SJSA1 (cell line): ENCODE data around the gene NUDCD3. TPM values are rescaled to one million over a fixed set of nuclear protein-coding genes. Genes with fewer than 3 reads are reported as not detected.
A peak's percentile ranks its signal among the peaks of the same experiment; 100 is the strongest.

Experiments used
- DNase-seq, 2 experiments: peaks; one replicate each; pipeline ENCODE4 v3.0.0-alpha.2; 2015 to 2020; ENCODE audit warnings: low spot score in 2 of 2, low read depth in 1 of 2
- H3K27ac ChIP-seq: fragments of 250-450 bp; sonication (Bioruptor Pico); 2 replicates; pipeline ENCODE4 v1.5.1; 2020; ENCODE audit warnings: mild to moderate bottlenecking, moderate library complexity
- H3K27me3 ChIP-seq: fragments of 250-450 bp; sonication (Bioruptor Pico); replicated peaks from 2 replicates; pipeline ENCODE4 v1.5.1; 2020; ENCODE audit warnings: mild to moderate bottlenecking, moderate library complexity
- H3K36me3 ChIP-seq: fragments of 250-450 bp; sonication (Bioruptor Pico); 2 replicates; pipeline ENCODE4 v1.5.1; 2020; ENCODE audit warnings: mild to moderate bottlenecking
- H3K4me1 ChIP-seq: fragments of 250-450 bp; sonication (Bioruptor Pico); replicated peaks from 2 replicates; pipeline ENCODE4 v1.6.1; 2021; ENCODE audit warnings: mild to moderate bottlenecking
- H3K4me3 ChIP-seq: fragments of 250-450 bp; sonication (Bioruptor Pico); 2 replicates; pipeline ENCODE4 v1.5.1; 2020; ENCODE audit warnings: mild to moderate bottlenecking
- H3K9me3 ChIP-seq: fragments of 250-450 bp; sonication (Bioruptor Pico); replicated peaks from 2 replicates; pipeline ENCODE4 v1.5.1; 2020; ENCODE audit warnings: mild to moderate bottlenecking
- total RNA-seq: library from RNA; depleted of rRNA; stranded (reverse); fragments of >200 nt; shearing (Covaris generic); gene quantifications from 2 replicates; pipeline ENCODE4 v1.2.3, GENCODE V29; 2014; rRNA removed

Gene NUDCD3
- 34.4 and 56.5 TPM in 2 replicates for total RNA-seq

- Histone ChIP-seq H3K9me3 (no peaks in the 10 kb centered on the region), H3K27me3 (no peaks in the 10 kb centered on the region), H3K4me1 (peaks cover 10% of the 10 kb centered on the region), H3K27ac (peak within 1 kb of the TSS; percentile 98), H3K4me3 (peak within 1 kb of the TSS; percentile 71), H3K36me3 (peaks cover 14% of the 10 kb centered on the region; the same call in 1 of the 2 replicates)
- DNase-seq = peak; percentile 83 to 94
These were observed at the start of gene NUDCD3 for GRCh38 chr7:44490351-44491200. Gene NUDCD3, minus strand, starts transcription at chr7:44490658. Its CDS starts 58 bp downstream, at chr7:44490600.

GRCh38 chr7:44539669-44540506, 49.4 kb upstream of the NUDCD3 start:
- no peak for DNase-seq
- Histone ChIP-seq H3K9me3 (no peaks in the 10 kb centered on the region), H3K4me1 (no peaks in the 10 kb centered on the region), H3K36me3 (no peaks in the 10 kb centered on the region), H3K27ac (no peak overlapping the region), H3K27me3 (no peaks in the 10 kb centered on the region; the same call in 1 of the 2 replicates), H3K4me3 (no peak overlapping the region)

GRCh38 chr7:44538798-44539668, 48.6 kb upstream of the NUDCD3 start:
- no peak overlapping the region for H3K27ac ChIP-seq
- no peak overlapping the region for H3K4me3 ChIP-seq
- no peaks in the 10 kb centered on the region for H3K4me1 ChIP-seq
- H3K9me3 ChIP-seq = no peaks in the 10 kb centered on the region
- DNase-seq = no peak
- no peaks in the 10 kb centered on the region for H3K36me3 ChIP-seq
- H3K27me3 ChIP-seq = no peaks in the 10 kb centered on the region; the same call in 1 of the 2 replicates

DNA sequence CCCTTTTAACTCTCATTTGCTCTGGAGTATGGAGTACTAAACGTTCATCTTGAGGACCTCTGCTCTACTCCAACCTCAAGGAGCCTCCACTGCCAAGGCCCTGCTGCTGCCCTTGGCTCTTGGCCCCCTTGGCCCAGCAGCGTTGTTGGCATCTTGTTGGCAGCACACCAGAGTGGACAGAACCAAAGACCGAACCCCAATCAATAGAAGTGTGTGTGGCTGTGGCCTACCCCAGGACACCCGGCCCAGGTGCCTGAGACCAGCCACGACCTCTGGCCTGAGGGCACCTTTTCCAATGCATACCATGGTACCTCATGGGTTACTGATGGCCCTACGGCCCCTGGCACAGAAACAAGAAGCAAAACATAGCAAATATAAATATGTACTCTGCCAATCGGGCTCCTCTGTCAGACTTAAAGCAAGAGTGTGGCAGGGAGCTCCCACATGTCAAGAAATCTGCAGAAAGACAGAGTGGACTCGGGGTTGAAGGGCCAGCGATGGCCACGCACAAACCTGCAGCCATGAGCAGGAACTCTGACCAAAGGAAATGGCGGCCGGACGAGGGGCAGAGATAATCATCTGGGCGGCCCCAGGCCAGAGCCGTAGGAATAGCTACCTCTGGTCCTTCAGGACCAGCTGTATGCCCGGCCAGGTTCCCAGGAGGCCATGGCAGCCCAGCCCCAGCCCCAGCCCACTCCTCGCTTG, 47.8 kb upstream of the NUDCD3 start:
- Histone ChIP-seq H3K27ac (no peak overlapping the region), H3K27me3 (no peaks in the 10 kb centered on the region), H3K36me3 (no peaks in the 10 kb centered on the region), H3K4me1 (no peaks in the 10 kb centered on the region), H3K9me3 (no peaks in the 10 kb centered on the region), H3K4me3 (no peak overlapping the region)
- DNase-seq = no peak

DNA sequence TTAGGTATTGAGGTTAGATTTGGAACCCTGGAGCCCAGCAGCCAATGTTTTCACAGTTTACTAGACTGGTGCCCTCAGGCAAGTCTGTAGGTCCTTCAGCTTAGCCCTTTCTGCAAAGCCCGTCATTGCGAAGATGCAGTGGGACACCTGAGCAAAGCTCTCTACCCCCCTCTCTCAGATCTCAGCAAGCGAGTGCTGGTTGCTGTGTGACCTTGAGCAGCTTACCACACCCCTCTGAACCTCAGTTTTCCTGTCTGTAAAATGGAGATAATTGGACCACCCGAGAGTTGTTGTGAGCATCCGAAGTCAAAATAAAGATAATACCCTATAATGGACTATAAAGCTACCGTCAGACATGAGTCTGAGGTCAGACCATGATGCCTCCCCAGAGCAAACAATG, 47.0 kb upstream of the NUDCD3 start:
- no peak overlapping the region for H3K27ac ChIP-seq
- no peak overlapping the region for H3K4me3 ChIP-seq
- H3K9me3 ChIP-seq = no peaks in the 10 kb centered on the region
- H3K4me1 ChIP-seq = no peaks in the 10 kb centered on the region
- H3K36me3 ChIP-seq = no peaks in the 10 kb centered on the region
- no peak for DNase-seq
- no peaks in the 10 kb centered on the region for H3K27me3 ChIP-seq

GRCh38 chr7:44536090-44536489, 45.6 kb upstream of the NUDCD3 start:
- Histone ChIP-seq H3K9me3 (no peaks in the 10 kb centered on the region), H3K4me3 (no peak overlapping the region), H3K36me3 (no peaks in the 10 kb centered on the region), H3K27me3 (no peaks in the 10 kb centered on the region), H3K4me1 (no peaks in the 10 kb centered on the region), H3K27ac (no peak overlapping the region)
- DNase-seq = no peak

- Histone ChIP-seq H3K4me3 (no peak overlapping the region), H3K4me1 (no peaks in the 10 kb centered on the region), H3K27me3 (no peaks in the 10 kb centered on the region), H3K27ac (no peak overlapping the region), H3K9me3 (no peaks in the 10 kb centered on the region), H3K36me3 (no peaks in the 10 kb centered on the region)
- no peak for DNase-seq
These were observed 45.0 kb upstream of the NUDCD3 start for GRCh38 chr7:44535348-44536064.

DNA sequence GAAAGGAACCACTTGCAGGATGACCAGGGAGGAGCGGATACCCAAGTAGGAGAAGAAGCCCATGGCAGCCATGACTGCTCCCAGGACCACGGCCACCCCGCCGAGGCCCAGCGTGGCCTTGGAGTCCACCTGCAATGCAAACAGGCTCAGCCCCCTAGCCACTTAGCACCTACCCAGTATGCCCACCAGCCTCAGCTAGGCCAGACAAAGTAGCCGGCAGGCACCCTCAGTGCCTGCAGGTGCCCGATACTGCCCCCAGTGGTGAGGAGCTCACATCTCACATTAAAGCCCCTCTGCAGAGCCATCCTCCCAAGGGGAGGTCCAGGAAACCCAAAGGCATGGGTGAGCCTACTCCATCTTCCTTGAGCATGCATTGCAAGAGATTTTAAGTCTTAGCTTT, 44.0 kb upstream of the NUDCD3 start:
- Histone ChIP-seq H3K9me3 (no peaks in the 10 kb centered on the region), H3K4me3 (no peak overlapping the region), H3K27me3 (no peaks in the 10 kb centered on the region), H3K4me1 (no peaks in the 10 kb centered on the region), H3K27ac (no peak overlapping the region), H3K36me3 (no peaks in the 10 kb centered on the region)
- DNase-seq = peak in 1 of 2 experiments; percentile 27

- DNase-seq = no peak
- Histone ChIP-seq H3K36me3 (no peaks in the 10 kb centered on the region), H3K27me3 (no peaks in the 10 kb centered on the region), H3K4me3 (no peak overlapping the region), H3K4me1 (no peaks in the 10 kb centered on the region), H3K9me3 (no peaks in the 10 kb centered on the region), H3K27ac (no peak overlapping the region)
These were observed 43.6 kb upstream of the NUDCD3 start for GRCh38 chr7:44534087-44534486.

GRCh38 chr7:44533301-44534055, 43.0 kb upstream of the NUDCD3 start:
- DNase-seq = no peak
- Histone ChIP-seq H3K27me3 (no peaks in the 10 kb centered on the region), H3K27ac (no peak overlapping the region), H3K36me3 (no peaks in the 10 kb centered on the region), H3K4me3 (no peak overlapping the region), H3K4me1 (no peaks in the 10 kb centered on the region), H3K9me3 (no peaks in the 10 kb centered on the region)

DNA sequence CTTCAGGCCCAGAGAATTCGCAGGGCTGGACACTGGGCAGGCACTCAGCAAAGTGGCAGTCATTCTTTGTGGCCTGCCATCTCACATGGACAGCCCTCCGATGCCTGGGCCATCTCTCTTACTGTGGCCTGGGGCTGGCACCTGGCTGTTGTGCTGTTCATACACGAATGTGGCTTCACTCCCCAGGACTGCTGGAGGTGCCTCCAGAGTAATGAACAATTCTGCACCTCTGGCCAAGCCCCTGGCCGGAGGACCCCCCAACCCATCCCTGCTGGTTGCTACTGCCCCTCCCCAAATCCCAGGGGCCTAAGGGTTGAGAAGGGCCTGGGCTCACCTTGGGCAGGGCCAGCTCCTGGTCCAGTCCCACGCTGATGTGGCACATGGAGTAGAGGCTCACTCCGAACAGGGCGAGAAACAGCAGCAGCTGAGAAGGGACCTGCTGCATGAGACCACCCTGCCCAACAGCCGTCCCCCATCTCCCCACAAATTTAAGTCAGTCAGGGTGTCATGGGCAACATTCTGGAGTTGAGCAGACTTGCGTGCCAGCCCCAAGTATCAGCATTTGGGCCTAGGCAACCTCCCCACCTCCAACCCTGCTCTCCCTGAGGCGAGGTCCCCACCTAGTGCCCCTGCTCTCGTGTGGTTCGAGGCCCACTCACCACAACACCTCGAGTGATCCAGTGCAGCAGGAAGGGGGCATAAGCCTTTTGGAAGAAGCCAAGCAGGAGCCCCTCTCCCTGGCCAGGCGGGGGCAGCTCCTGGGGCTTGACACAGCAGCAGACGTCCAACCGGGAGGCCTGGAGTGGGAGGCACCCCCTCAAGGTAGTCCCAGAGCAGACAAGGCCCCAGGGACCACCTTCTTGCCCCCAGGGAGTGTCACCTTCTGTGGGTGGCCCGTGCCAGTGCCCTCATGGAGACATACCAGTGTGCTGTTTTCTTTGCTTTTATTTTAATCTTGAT, 41.2 kb upstream of the NUDCD3 start:
- DNase-seq = no peak
- no peaks in the 10 kb centered on the region for H3K4me1 ChIP-seq
- no peaks in the 10 kb centered on the region for H3K27me3 ChIP-seq
- H3K27ac ChIP-seq = no peak overlapping the region
- H3K9me3 ChIP-seq = no peaks in the 10 kb centered on the region
- H3K36me3 ChIP-seq = no peaks in the 10 kb centered on the region
- H3K4me3 ChIP-seq = no peak overlapping the region
